Naive B cell (primary cell): ENCODE measurements around the gene C4orf50. TPM values are rescaled to one million over a fixed set of nuclear protein-coding genes. Genes with fewer than 3 reads are reported as not detected.

Source experiments
- ATAC-seq, 2 donors: fragments of 150-1000 bp; cut with Tn5 transposase; 2 replicates each; pipeline ENCODE4 v1.10.0; 2021; ENCODE audit warnings: low read depth in 2 of 2, mild to moderate bottlenecking in 2 of 2, moderate library complexity in 2 of 2
- DNase-seq: peaks from one replicate; pipeline ENCODE4 v3.0.0; 2022
- H3K27ac Mint-ChIP-seq, 6 donors: one replicate each; pipeline ENCODE4 v1.8.0; 2020 to 2022; ENCODE audit warnings: mild to moderate bottlenecking in 6 of 6, mixed read lengths in 6 of 6, moderate library complexity in 5 of 6, inconsistent platforms in 2 of 6
- H3K27me3 Mint-ChIP-seq, 3 donors: one replicate each; pipeline ENCODE4 v1.8.0; 2021 to 2022; ENCODE audit warnings: mixed read lengths in 3 of 3, mild to moderate bottlenecking in 1 of 3
- H3K36me3 Mint-ChIP-seq, 2 donors: one replicate each; pipeline ENCODE4 v1.8.0; 2020 to 2022; ENCODE audit warnings: mixed read lengths in 2 of 2, inconsistent platforms in 1 of 2, mild to moderate bottlenecking in 1 of 2
- H3K4me1 Mint-ChIP-seq, 3 donors: one replicate each; pipeline ENCODE4 v1.8.0; 2020 to 2022; ENCODE audit warnings: mixed read lengths in 3 of 3, inconsistent platforms in 1 of 3, mild to moderate bottlenecking in 1 of 3, moderate library complexity in 1 of 3
- H3K4me3 Mint-ChIP-seq, 8 donors: one replicate each; pipeline ENCODE4 v1.8.0; 2020 to 2022; ENCODE audit warnings: mild to moderate bottlenecking in 8 of 8, mixed read lengths in 8 of 8, moderate library complexity in 8 of 8, inconsistent platforms in 2 of 8
- H3K9me3 Mint-ChIP-seq, 7 donors: one replicate each; pipeline ENCODE4 v1.8.0; 2020 to 2022; ENCODE audit warnings: mixed read lengths in 7 of 7, mild to moderate bottlenecking in 5 of 7, inconsistent platforms in 2 of 7, moderate library complexity in 1 of 7
- polyA plus RNA-seq, 6 donors: library from polyadenylated mRNA; unstranded; fragments of 300-500 nt; fragmentation: Illumina TruSeq; gene quantifications; one replicate each; pipeline ENCODE4 v1.2.3, GENCODE V29; 2021; ENCODE audit warnings: low read depth in 6 of 6

The C4orf50 gene
- polyA plus RNA-seq, 6 donors from 2014 or later: not detected

GRCh38 chr4:5884796-5885195, 133.4 kb downstream of the C4orf50 start:
- Mint-ChIP-seq H3K27me3 (peaks cover 24 to 51% (median 48%) of the 10 kb centered on the region in 3 donors), H3K27ac (peak overlapping the region in 2 of 6 donors; percentile 85 to 91), H3K36me3 (no peaks in the 10 kb centered on the region), H3K4me1 (peaks cover 32 to 52% (median 47%) of the 10 kb centered on the region in 3 donors), H3K9me3 (peaks cover 0 to 5% (median 3%) of the 10 kb centered on the region in 7 donors), H3K4me3 (peak overlapping the region in 6 of 8 donors; percentile 5 to 83 (median 58))
- ATAC-seq (peak; percentile 82 to 83), DNase-seq (peak; percentile 36)

- ATAC-seq: no peak
- no peak for DNase-seq
- Mint-ChIP-seq H3K9me3 (peaks cover 0 to 9% (median 2%) of the 10 kb centered on the region in 7 donors), H3K36me3 (peaks cover 0 to 5% of the 10 kb centered on the region in 2 donors), H3K27me3 (peaks cover 24 to 51% (median 49%) of the 10 kb centered on the region in 3 donors), H3K27ac (no peak overlapping the region), H3K4me3 (peak overlapping the region in 1 of 8 donors; percentile 13), H3K4me1 (peaks cover 26 to 44% (median 38%) of the 10 kb centered on the region in 3 donors)
Observed at GRCh38 chr4:5883916-5884315, 134.3 kb downstream of the C4orf50 start.

DNA sequence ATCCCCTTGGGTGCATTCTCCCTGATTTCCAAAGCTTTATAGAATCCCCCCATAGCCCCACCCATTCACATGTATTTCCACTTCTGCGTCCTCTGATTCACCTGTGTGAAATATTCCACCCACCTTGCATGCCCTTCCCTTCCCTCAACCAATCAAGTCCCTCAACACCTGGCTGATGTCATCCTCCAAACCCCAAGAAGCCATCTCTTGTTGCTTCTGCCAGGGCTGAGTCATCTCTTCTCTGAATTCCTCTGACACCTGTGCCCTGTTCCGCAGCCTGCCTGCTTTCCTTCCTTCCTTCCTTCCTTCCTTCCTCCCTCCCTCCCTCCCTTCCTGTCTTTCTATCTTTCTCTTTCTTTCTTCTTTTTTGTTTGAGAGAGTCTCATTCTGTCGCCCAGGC, 135.3 kb downstream of the C4orf50 start:
- peaks cover 23 to 42% (median 35%) of the 10 kb centered on the region in 3 donors for H3K4me1 Mint-ChIP-seq
- peaks cover 0 to 8% of the 10 kb centered on the region in 2 donors for H3K36me3 Mint-ChIP-seq
- DNase-seq (no peak), ATAC-seq (no peak)
- peak overlapping the region in 3 of 8 donors; percentile 57 to 72 (median 71) for H3K4me3 Mint-ChIP-seq
- H3K9me3 Mint-ChIP-seq: peaks cover 0 to 13% (median 2%) of the 10 kb centered on the region in 7 donors
- peaks cover 25 to 53% (median 50%) of the 10 kb centered on the region in 3 donors for H3K27me3 Mint-ChIP-seq
- no peak overlapping the region for H3K27ac Mint-ChIP-seq

GRCh38 chr4:5881340-5881739, 136.9 kb downstream of the C4orf50 start:
- ATAC-seq (no peak), DNase-seq (no peak)
- no peak overlapping the region for H3K4me3 Mint-ChIP-seq
- H3K4me1 Mint-ChIP-seq: peaks cover 23 to 35% (median 25%) of the 10 kb centered on the region in 3 donors
- H3K27me3 Mint-ChIP-seq: peaks cover 25 to 51% (median 46%) of the 10 kb centered on the region in 3 donors
- peaks cover 0 to 13% (median 2%) of the 10 kb centered on the region in 7 donors for H3K9me3 Mint-ChIP-seq
- H3K36me3 Mint-ChIP-seq: peaks cover 0 to 8% of the 10 kb centered on the region in 2 donors
- no peak overlapping the region for H3K27ac Mint-ChIP-seq

DNA sequence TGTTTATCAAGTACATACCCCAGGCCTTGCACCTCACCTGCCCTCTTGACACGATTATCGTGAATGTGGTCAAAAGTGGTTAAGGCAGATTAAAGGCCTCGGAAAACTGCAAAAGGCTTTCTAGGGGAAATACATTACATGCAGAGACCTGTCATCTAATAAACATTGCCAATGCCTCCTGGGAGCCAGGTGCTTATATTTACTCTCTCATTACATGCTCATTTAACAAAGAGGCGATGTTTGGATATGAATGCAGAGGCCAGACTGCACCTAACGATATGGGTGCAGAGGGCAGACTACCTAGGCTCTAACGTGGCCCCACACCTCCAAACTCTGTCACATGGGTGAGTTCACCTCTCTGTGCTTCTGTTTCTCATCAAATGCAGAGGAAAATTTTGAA, 139.9 kb downstream of the C4orf50 start:
- DNase-seq: no peak
- no peak overlapping the region for H3K27ac Mint-ChIP-seq
- H3K4me1 Mint-ChIP-seq: peaks cover 0 to 9% (median 0%) of the 10 kb centered on the region in 3 donors
- H3K27me3 Mint-ChIP-seq: peaks cover 38 to 50% (median 43%) of the 10 kb centered on the region in 3 donors
- no peak overlapping the region for H3K4me3 Mint-ChIP-seq
- peaks cover 0 to 13% (median 3%) of the 10 kb centered on the region in 7 donors for H3K9me3 Mint-ChIP-seq
- peaks cover 0 to 15% of the 10 kb centered on the region in 2 donors for H3K36me3 Mint-ChIP-seq
- no peak for ATAC-seq

DNA sequence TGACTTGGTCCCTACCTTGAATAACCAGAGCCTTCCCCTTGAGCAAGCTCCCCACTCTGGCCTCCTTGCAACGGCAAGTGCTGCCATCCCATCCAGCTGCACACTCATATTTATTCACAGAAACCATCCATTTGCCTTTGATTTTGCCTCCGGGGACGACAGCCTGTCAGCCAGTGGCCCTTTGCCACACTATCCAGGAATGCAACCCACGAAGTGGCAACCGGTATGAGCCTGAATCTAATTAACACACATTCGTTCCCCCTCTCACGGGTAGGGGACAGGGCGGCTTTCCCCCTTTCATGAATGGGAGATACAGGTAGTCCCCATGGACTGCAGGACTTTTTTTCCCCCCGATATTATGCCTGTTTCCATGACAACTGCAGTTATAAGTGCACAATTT, 140.8 kb downstream of the C4orf50 start:
- Mint-ChIP-seq H3K4me3 (peak overlapping the region in 1 of 8 donors; percentile 49), H3K9me3 (peaks cover 0 to 17% (median 5%) of the 10 kb centered on the region in 7 donors), H3K27ac (no peak overlapping the region), H3K4me1 (peaks cover 0 to 3% (median 0%) of the 10 kb centered on the region in 3 donors), H3K36me3 (peaks cover 0 to 21% of the 10 kb centered on the region in 2 donors), H3K27me3 (peaks cover 43 to 48% (median 44%) of the 10 kb centered on the region in 3 donors)
- no peak for ATAC-seq
- no peak for DNase-seq

- Mint-ChIP-seq H3K4me3 (no peak overlapping the region), H3K27me3 (peaks cover 41 to 49% (median 43%) of the 10 kb centered on the region in 3 donors), H3K27ac (no peak overlapping the region), H3K9me3 (peaks cover 0 to 17% (median 5%) of the 10 kb centered on the region in 7 donors), H3K36me3 (peaks cover 0 to 21% of the 10 kb centered on the region in 2 donors), H3K4me1 (peaks cover 12 to 15% (median 15%) of the 10 kb centered on the region in 3 donors)
- ATAC-seq (no peak), DNase-seq (no peak)
Observed at GRCh38 chr4:5874811-5875449, 143.3 kb downstream of the C4orf50 start.

- Mint-ChIP-seq H3K27ac (peak overlapping the region in 2 of 6 donors; percentile 19 to 83), H3K36me3 (peaks cover 0 to 13% of the 10 kb centered on the region in 2 donors), H3K9me3 (peaks cover 0 to 14% (median 5%) of the 10 kb centered on the region in 7 donors), H3K4me1 (peaks cover 24 to 33% (median 31%) of the 10 kb centered on the region in 3 donors), H3K4me3 (peak overlapping the region in 6 of 8 donors; percentile 16 to 79 (median 27)), H3K27me3 (peaks cover 32 to 41% (median 35%) of the 10 kb centered on the region in 3 donors)
- ATAC-seq (peak; percentile 46 to 71), DNase-seq (no peak)
Observed at GRCh38 chr4:5870701-5871100, 147.5 kb downstream of the C4orf50 start.

- peak overlapping the region in 2 of 6 donors; percentile 19 to 83 for H3K27ac Mint-ChIP-seq
- no peak for DNase-seq
- H3K4me3 Mint-ChIP-seq: peak overlapping the region in 6 of 8 donors; percentile 16 to 79 (median 27)
- H3K27me3 Mint-ChIP-seq: peaks cover 28 to 43% (median 33%) of the 10 kb centered on the region in 3 donors
- peaks cover 0 to 14% (median 5%) of the 10 kb centered on the region in 7 donors for H3K9me3 Mint-ChIP-seq
- ATAC-seq: peak in 1 of 2 donors; percentile 23
- H3K4me1 Mint-ChIP-seq: peaks cover 25 to 35% (median 33%) of the 10 kb centered on the region in 3 donors
- H3K36me3 Mint-ChIP-seq: peaks cover 0 to 13% of the 10 kb centered on the region in 2 donors
Observed at GRCh38 chr4:5869966-5870619, 148.1 kb downstream of the C4orf50 start.

GRCh38 chr4:5867866-5868265, 150.4 kb downstream of the C4orf50 start:
- no peak overlapping the region for H3K27ac Mint-ChIP-seq
- H3K4me1 Mint-ChIP-seq: peaks cover 33 to 35% (median 35%) of the 10 kb centered on the region in 3 donors
- ATAC-seq (no peak), DNase-seq (no peak)
- peaks cover 0 to under 1% of the 10 kb centered on the region in 2 donors for H3K36me3 Mint-ChIP-seq
- H3K27me3 Mint-ChIP-seq: peaks cover 21 to 26% (median 23%) of the 10 kb centered on the region in 3 donors
- H3K9me3 Mint-ChIP-seq: peaks cover 0 to 5% (median 0%) of the 10 kb centered on the region in 7 donors
- H3K4me3 Mint-ChIP-seq: no peak overlapping the region

DNA sequence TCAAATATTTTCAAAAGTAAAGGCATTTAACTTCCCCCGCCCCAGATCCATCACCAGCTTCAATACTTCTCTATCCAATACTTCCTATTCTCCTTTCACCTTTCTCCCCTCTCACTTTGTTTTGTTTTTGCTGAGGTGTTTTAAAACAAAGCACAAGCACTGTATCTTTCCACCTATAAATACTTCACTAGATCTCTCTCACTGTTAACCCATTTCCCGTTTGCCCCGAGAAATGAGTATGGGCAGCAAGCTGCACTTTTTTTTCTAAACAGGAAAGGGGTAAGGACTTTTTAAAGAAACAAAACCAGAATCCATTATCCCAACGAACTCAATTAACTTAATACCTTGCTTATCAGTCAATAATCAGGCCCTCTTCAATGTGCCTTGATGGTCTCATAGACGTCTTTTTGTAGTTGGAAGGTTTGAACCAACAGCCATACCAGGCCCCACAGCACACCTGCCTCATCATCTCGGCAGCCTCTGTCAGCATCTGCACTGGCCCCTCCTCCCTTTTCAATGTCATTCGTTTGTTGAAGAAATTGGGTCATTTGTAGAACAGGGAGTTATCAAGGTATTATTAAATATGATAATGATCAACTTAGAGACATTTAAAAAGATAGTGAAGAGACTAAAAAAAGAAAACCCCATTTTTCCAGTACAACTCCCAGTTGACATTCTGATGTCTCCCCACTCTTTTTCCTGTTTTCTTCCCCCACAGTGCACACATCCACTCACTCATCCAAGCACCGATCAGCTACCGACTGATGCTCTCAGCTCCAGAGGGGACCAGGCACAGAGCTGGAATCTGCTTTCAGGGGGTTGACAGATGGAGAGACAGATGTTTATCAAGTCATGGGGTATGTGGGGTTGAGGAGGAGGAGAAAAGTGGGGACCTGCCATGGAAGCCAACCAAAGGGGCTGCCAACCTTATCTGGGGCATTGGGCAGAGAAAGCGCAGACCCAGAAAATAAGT, 151.1 kb downstream of the C4orf50 start:
- Mint-ChIP-seq H3K27ac (no peak overlapping the region), H3K9me3 (peaks cover 0 to 5% (median 0%) of the 10 kb centered on the region in 7 donors), H3K27me3 (peaks cover 23 to 30% (median 24%) of the 10 kb centered on the region in 3 donors), H3K4me1 (peaks cover 33 to 36% (median 35%) of the 10 kb centered on the region in 3 donors), H3K36me3 (no peaks in the 10 kb centered on the region), H3K4me3 (peak overlapping the region in 2 of 8 donors; percentile 3 to 61)
- ATAC-seq (no peak), DNase-seq (no peak)

DNA sequence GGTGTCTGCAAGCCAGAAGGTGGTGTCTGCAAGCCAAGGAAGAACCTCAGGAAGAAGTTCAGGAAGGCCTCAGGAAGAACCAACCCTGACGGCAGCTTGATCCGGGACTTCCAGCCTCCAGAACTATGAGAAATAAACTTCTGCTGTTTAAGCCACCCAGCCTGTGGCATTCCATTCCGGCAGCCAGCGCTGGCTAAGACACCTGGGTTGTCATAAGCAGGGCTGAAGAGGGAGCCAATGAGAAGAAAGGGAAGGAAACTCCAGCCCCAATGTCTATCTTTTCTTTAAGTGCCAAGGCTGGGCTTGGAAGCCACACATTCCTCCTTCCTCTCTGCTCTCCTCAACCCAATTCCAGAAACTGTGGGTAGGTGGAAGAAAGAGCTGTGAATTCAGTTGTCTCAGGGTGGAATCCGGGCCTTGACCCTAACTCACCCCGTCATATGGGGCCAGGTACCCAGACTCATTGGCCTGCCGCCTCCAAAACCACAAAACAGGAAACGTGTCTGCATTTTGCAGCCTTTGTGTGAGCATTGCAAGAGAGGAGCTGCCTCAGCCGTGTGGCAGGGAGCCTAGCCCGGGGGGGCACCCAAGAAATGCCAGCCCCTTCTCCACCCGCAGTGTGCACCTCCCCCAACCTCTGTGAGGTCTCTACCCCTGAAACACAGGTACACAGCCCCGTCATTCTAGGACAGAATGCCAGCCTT, 152.2 kb downstream of the C4orf50 start:
- Mint-ChIP-seq H3K9me3 (peaks cover 0 to 5% (median 0%) of the 10 kb centered on the region in 7 donors), H3K4me1 (peaks cover 32 to 33% (median 32%) of the 10 kb centered on the region in 3 donors), H3K27ac (peak overlapping the region in 1 of 6 donors; percentile 67), H3K4me3 (peak overlapping the region in 4 of 8 donors; percentile 18 to 57 (median 32)), H3K27me3 (peaks cover 23 to 29% (median 28%) of the 10 kb centered on the region in 3 donors), H3K36me3 (no peaks in the 10 kb centered on the region)
- DNase-seq (no peak), ATAC-seq (peak; percentile 48 to 61)
